CD4-positive, alpha-beta T cell treated with Interleukin-12 subunit alpha and Interleukin-12 subunit beta, for 1 hour (primary cell): Measurements from ENCODE around the gene HSD3B7.
"Not testable (repeated sequence)": the region's sequence is repeated elsewhere in the genome, so short reads cannot be mapped to it uniquely, and the experiment has no call there.

ENCODE experiments used
- DNase-seq: peaks from one replicate; pipeline ENCODE4 v3.0.0-alpha.2; 2020

HSD3B7 gene

GRCh38 chr16:30984669-30985400 is at the start of gene HSD3B7:
HSD3B7 (plus strand) TSS chr16:30985207; CDS start chr16:30985659, 452 bp downstream.
- peak; percentile 79 for DNase-seq

- DNase-seq = no peak
These were observed 47.3 kb upstream of the HSD3B7 start for GRCh38 chr16:30937692-30938091.

- DNase-seq = not testable (repeated sequence)
These were observed 45.4 kb upstream of the HSD3B7 start for GRCh38 chr16:30939571-30939970.

- DNase-seq = peak; percentile 77
These were observed 43.2 kb upstream of the HSD3B7 start for GRCh38 chr16:30941600-30942425.

- no peak for DNase-seq
These were observed 42.6 kb upstream of the HSD3B7 start for GRCh38 chr16:30942426-30942806.

GRCh38 chr16:30944352-30944751 is 40.7 kb upstream of the HSD3B7 start:
- DNase-seq = no peak

GRCh38 chr16:30946671-30947540 is 38.1 kb upstream of the HSD3B7 start:
- no peak for DNase-seq

- no peak for DNase-seq
These were observed 37.5 kb upstream of the HSD3B7 start for GRCh38 chr16:30947541-30947858.

GRCh38 chr16:30947859-30948666 is 36.9 kb upstream of the HSD3B7 start:
- peak; percentile 32 for DNase-seq

- peak; percentile 46 for DNase-seq
These were observed 36.0 kb upstream of the HSD3B7 start, which contains the start of gene ORAI3 for GRCh38 chr16:30948667-30949649. ORAI3 (plus strand) TSS chr16:30949068; CDS start chr16:30949290, 222 bp downstream.

GRCh38 chr16:30949650-30950515 is 35.1 kb upstream of the HSD3B7 start:
- DNase-seq = peak; percentile 29

GRCh38 chr16:30950516-30951065 is 34.4 kb upstream of the HSD3B7 start:
- DNase-seq = no peak

GRCh38 chr16:30951193-30951592 is 33.8 kb upstream of the HSD3B7 start:
- no peak for DNase-seq

GRCh38 chr16:30951750-30952149 is 33.3 kb upstream of the HSD3B7 start:
- DNase-seq = no peak

- no peak for DNase-seq
These were observed 31.9 kb upstream of the HSD3B7 start for GRCh38 chr16:30953111-30953510.

GRCh38 chr16:30953511-30954124 is 31.4 kb upstream of the HSD3B7 start:
- DNase-seq = peak; percentile 74

- no peak for DNase-seq
These were observed 30.0 kb upstream of the HSD3B7 start for GRCh38 chr16:30954993-30955392.

- peak; percentile 87 for DNase-seq
These were observed 28.2 kb upstream of the HSD3B7 start for GRCh38 chr16:30956601-30957455.
